MV-4-11 (cell line): ENCODE data around the gene CCDC88C.

Experiments used
- DNase-seq: peaks from one replicate; lab custom pipeline; 2025; lab: John Stamatoyannopoulos, UW

CCDC88C gene

DNA sequence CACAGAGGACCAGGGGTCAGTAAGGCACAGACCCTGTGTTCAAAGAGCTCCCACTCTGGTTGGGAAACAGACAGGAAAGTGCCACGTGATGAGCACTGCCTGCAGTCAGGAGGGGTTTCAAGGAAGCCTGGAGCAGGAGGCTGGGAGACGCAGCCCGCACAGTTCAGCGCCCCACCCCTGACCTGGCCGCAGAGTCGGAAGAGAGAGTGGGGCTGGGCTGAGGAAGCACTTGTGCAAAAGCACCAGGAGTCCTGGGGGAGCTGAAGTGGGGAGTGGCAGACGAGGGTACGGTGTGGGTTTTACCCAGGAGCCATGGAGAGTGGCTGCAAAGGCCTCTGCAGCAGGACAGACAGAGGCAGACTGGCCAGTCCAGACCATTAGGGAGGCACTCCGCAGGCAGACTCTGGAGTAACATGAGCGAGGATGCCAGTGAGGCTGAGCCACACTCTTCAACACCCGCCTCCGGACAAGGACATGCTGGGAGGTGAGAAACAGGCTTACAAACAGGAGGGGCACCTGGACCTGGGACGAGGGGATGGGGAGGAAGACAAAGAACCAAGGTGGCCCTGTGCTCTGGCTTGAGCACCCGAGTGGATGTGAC lies 87.4 kb downstream of the CCDC88C start:
- no peak for DNase-seq

DNA sequence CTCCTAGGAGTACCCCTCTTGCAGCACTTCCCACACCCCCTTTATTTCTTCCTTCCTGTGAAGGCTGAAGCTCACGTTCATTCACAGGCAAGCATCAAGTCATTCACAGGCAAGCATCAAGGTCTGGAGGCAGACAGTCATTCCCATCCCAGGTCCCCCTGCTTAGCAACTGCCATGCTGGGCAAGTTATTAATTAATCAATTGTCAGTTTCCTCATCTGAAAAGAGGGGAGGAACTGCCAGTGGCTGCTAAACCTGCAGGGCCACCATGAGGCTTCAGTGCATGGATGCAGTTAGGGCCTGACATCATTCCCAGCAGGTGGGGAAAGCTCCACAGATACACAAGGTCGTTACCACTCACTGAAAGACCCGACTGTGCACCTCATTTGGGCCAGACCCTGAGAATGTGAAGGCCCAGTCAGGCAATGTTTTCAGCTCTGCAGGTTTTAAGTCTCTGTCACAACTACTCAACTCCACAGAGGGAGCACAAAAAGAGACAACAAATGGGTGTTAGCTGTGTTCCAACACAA lies 88.1 kb downstream of the CCDC88C start:
- DNase-seq = no peak

- no peak for DNase-seq
These were observed 89.1 kb downstream of the CCDC88C start for GRCh38 chr14:91328313-91329050.

DNA sequence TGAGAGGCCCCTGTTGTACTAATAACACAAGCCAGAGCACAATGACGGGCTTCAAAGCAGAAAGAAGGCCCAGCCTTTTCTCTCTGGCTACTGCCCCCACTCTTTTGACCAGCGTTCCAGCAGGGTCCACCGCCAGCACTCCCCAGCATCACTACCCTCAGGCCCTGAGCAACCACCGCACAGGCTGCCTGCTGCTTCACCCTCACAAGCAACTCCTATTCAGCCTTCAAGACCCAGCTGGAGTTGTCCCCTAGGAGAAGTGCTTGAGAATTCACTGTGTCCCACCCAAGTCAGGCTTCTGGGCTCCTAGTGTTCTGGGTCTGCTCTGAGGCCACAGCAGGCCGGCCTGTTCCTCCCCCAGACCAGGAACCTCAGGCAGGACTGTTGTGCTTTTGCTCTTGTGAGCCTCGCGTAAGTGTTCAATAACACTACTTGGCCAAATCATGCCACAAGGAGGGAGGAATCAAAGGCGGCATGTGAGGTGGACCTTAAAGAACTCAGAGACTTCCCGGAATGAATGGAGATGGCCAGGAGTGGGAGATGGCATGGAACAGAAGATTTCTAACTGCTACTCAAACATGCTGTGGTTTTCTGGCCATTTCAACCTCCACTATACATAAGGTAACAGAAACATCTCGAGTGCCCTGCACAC lies 89.8 kb downstream of the CCDC88C start:
- no peak for DNase-seq

DNA sequence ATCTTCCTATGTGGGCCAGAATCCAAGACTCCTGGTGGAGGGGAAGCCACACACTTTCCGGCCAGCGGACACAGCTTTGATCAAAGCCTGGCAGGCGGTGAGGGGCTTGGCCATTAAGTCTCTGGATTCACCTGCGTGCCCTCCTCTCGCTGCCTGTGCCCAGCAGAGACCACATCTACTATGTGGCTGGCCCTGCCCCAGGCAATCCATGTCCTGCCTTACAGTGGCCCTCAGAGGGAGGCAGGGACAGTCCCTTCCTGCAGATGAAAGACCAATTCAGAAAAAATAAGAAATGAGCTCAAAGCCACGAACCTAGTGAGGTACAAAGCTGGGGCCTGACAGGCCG lies 90.4 kb downstream of the CCDC88C start:
- DNase-seq = no peak

DNA sequence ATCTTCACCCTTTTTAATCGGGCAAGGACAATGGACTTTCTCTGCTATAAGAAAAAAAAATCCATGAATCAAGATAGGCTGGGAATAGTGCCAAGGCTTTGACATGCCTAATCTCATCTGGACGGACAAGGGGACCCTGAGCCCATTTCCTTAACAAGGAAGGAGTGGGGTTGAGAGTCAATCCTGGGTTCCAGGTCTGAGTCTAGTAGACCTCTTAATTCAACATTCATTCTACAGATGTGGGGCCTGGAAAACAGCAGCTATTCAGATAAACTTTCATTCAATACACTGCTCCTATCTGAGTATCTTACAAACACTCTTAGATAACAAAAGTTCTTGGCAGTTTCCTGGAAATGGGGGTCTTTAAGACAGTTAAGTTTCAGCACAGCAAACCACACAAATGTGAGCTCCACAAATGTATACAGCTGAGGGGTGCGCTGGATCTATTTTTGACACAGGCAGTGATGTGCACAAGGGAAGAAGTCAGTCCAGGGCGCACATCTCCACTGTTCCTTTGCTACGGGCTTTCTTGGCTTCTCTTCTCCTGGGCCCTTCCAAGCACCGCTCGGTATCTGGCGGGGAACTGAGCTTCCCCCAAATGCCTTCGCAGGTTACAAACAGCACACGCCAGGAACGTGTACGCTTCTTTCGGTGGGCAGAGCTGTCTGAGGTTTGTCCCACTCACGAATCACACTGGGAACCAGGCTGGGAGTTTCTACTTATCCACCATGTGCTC lies 90.9 kb downstream of the CCDC88C start:
- DNase-seq = no peak

DNA sequence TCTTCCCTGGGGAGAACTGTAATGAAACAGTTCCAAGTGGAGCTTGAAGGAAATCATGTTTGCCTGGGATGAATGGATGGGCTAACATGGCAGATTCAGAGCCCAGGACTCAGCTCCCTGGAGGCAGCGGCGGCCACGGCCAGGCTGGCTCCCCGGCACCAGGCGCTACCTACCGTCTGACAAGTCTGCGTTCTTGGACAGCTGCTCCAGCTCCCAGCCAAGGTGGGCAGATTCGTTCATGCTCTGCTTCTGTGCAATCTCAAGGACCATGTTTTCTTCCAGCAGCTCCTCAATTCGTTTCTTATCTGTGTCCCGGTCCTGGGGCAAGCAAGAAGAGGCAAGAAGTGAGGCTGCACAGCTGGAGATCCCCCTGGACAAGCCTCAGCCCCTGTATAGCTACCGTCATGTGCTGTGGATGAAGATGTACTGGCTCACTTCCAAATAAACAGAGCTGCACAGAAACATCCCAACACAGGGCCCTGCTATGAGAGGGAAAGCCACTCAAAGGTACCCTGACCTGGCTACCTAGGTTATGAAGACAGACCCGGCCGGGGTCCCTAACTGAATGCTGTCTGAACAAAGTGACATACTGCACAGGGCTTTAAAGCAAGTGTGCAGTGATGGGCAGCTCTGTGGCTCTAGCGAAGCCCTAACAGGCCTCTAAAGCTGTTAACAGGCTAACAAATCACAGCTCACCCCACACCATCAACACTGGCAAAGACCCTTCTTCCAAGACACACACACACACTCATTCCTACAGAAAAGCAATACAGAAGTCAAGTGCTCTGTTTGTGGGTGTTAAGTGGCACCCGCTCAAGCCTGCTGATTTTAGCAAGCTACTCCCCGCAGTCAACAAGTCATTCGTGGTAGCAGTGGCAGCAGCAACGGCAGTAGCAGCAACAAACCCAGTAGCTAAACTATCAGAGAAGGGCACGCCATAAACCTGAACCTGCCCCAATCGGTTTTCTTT lies 92.7 kb downstream of the CCDC88C start:
- DNase-seq = no peak

GRCh38 chr14:91323671-91324605 lies 93.7 kb downstream of the CCDC88C start:
- DNase-seq = peak; percentile 78

GRCh38 chr14:91323031-91323430 lies 94.6 kb downstream of the CCDC88C start:
- no peak for DNase-seq

DNA sequence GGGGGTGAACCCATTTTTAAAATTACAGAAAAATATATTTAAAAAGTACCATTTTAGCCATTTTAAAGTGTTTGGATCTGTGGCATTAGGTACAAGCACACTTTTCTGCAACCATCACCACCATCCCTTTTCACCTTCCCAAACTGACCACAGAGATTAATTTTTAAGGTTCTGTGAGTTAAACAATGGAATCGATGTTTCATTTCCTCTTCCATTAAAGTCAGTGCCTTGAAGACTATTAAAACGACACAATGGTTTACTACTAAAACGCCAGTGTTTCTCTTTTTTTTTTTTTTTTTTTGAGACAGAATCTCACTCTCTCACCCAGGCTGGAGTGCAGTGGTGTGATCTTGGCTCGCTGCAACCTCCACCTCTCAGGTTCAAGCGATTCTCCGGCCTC lies 95.0 kb downstream of the CCDC88C start:
- DNase-seq = peak; percentile 30

DNA sequence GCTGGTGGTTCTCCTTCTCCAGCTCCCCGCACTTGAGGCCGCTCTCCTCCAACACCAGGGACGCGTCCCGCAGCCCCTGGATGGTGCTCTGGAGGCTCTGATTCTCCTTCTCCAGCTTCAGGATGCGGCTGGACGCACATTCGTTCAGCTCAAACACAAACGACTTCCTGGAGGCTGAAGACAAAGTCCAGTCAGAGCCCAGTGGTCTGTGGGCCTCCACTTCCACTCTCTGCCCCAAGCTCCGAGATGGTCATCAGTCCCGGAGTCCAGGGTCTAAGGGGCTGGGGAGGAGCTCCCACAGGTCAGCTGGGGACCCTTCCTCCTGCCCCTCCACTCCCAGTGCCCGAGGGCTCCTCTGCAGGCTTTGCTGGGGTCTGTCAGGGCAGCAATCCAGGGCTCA lies 96.5 kb downstream of the CCDC88C start:
- DNase-seq = no peak

- DNase-seq = no peak
These were observed 97.4 kb downstream of the CCDC88C start for GRCh38 chr14:91320266-91320665.

- DNase-seq = no peak
These were observed 98.7 kb downstream of the CCDC88C start for GRCh38 chr14:91318911-91319310.

DNA sequence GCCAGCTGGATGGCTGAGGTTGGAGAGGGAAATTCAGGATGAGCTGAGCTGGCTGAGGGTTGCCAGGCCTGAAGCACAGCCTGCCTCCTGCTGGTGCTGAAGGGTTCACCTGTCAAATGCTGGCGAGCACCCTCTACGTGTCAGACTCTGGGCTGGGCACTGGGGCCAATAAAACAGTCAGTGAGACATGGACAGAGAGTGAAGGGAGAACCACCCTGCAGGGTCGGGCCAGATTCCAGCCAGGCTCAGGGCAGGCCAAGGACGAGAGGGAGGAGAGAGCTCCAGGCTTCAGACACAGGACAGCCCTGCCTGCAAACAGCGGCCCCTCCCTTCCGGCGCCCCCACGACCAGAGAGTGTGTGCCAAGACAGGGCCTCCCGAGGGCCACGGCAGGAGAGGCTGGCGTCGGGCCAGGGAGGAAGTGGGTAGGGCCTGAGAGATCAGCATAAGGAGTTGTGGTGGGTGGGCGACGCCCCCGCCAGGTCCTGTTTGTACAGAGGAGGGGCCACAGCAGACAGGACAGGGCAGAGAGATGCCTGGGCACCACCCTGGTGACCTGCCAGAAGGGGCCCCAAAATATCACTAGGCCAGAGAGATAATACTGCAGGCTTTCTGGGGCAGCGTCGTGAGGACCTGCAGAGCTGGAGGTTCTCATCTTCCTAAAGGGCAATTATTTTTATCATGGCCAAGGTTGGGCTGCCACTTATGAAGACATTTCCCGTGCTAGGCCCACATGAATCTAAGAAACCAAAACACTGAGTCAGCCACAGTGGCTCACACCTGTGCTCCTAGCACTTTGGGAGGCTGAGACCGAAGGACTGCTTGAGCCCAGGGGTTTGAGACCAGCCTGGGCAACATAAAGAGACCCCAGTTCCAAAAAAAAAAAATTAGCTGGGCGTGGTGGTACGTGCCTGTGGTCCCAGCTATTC lies 100.0 kb downstream of the CCDC88C start:
- peak; percentile 74 for DNase-seq

DNA sequence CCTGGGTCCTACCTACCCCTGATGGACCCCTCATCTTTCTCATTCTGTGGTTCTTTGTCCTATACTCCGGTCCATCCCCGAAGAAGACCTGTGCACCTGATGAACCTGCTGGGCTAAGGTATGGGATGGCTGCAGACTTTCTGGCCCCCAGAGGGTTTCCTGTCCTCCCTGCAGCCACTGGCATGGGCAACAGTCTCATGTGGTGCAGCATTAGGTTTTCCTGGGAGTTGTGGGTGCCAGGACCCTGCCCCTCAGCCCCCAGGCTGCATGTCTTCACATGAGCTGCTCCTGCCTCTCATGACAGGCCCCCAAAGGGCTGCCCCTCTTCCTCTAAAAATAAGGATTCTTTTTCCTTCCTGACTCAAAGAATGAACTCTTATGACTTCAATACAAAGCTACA lies 100.9 kb downstream of the CCDC88C start:
- DNase-seq = no peak

DNA sequence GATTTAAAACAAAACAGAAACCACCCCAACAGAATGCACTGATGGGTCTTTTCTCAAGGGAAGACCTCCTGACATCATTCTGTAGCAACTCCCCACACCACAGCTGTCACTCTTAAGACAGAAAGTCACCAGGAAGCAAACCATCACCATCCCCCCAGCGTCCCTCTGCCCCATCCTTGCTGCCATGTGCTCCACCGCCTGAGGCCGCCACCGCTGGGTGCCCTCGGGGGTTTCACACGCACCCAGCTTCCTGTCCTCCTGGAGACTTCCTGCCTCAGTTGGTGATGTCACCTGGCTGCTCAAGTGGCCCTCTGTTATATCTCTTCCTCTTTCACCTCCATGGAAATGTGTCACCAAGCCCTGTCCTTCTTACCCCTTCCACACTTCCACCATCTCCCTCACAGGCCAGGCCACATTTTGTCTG lies 101.8 kb downstream of the CCDC88C start:
- peak; percentile 68 for DNase-seq

DNA sequence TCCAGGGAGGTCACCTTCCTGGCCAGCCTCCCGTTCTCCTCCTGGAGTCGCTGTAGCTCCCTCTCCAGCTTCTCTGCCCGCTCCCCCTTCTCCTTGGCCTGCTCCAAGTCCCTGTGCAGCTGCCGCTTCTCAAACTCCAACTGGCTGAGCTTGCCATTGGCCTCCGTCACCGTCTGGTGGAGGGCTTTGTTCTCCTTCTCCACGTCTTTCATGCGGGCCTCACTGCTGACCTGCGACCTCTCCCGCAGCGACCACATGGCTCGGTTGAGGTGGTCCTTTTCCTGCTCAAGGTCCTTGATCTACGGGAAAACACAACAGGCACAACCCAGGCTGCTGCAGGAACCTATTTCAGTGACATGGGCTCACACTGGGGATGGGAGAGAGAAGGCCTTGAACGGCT lies 103.8 kb downstream of the CCDC88C start:
- DNase-seq = no peak

DNA sequence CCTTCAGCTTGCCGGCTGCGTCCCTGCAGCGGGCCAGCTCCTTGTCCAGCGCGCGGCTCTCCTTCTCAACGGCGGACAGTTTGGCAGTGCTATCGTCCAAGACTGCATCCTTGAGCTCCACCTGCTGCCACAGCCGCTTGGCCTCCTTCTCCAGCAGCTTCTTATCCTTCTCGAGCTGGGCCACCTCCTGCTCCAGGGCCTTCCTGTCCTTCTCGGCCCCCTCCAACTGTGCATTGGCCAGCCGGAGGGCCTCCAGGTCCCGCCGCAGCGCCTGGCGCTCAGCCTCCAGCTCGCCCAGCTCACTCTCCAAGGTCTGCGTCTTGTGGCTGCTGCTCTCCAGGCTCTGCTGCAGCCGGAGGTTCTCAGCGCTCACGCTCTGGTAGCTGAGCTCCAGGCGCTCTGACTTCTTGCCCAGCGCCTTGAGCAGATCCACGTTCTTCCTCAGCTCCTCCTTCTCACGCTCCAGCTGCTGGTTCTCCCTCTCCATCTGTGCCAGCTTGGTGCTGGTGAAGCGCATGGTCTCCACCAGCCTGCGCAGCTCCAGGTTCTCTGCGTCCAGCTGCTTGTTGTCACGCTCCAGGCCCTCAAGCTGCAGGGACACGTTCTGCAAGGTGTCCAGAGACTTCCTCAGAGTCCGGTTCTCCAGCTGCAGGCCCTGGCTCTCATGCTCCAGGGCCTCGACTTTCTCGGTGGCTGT lies 104.3 kb downstream of the CCDC88C start:
- DNase-seq = no peak

GRCh38 chr14:91311284-91311662 lies 106.3 kb downstream of the CCDC88C start:
- DNase-seq = peak; percentile 80
